ENCODE measurements around the gene NCKAP1.
"Not testable (repeated sequence)": the region's sequence is repeated elsewhere in the genome, so short reads cannot be mapped to it uniquely, and the experiment has no call there.

NCKAP1 gene

GRCh38 chr2:182898718-182899117 is 139.5 kb downstream of the NCKAP1 start:
- TF ChIP-seq, protein P1, sequence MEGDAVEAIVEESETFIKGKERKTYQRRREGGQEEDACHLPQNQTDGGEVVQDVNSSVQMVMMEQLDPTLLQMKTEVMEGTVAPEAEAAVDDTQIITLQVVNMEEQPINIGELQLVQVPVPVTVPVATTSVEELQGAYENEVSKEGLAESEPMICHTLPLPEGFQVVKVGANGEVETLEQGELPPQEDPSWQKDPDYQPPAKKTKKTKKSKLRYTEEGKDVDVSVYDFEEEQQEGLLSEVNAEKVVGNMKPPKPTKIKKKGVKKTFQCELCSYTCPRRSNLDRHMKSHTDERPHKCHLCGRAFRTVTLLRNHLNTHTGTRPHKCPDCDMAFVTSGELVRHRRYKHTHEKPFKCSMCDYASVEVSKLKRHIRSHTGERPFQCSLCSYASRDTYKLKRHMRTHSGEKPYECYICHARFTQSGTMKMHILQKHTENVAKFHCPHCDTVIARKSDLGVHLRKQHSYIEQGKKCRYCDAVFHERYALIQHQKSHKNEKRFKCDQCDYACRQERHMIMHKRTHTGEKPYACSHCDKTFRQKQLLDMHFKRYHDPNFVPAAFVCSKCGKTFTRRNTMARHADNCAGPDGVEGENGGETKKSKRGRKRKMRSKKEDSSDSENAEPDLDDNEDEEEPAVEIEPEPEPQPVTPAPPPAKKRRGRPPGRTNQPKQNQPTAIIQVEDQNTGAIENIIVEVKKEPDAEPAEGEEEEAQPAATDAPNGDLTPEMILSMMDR (conservative IDR thresholded peaks at IDR 0.05; ENCODE audit: low read depth, low read length): no peak
- no peak overlapping the region for H3K4me3 ChIP-seq (ENCODE audit: low read length)
- DNase-seq (ENCODE audit: low read depth): no peak

GRCh38 chr2:182897137-182897536 is 141.1 kb downstream of the NCKAP1 start:
- no peak overlapping the region for H3K4me3 ChIP-seq (ENCODE audit: low read length)
- TF ChIP-seq, protein P1 (conservative IDR thresholded peaks at IDR 0.05; ENCODE audit: low read depth, low read length): no peak
- DNase-seq (ENCODE audit: low read depth): no peak

GRCh38 chr2:182895798-182896197 is 142.5 kb downstream of the NCKAP1 start:
- no peak overlapping the region for H3K4me3 ChIP-seq (ENCODE audit: low read length)
- DNase-seq (ENCODE audit: low read depth): no peak
- TF ChIP-seq, protein P1 (conservative IDR thresholded peaks at IDR 0.05; ENCODE audit: low read depth, low read length): no peak

DNA sequence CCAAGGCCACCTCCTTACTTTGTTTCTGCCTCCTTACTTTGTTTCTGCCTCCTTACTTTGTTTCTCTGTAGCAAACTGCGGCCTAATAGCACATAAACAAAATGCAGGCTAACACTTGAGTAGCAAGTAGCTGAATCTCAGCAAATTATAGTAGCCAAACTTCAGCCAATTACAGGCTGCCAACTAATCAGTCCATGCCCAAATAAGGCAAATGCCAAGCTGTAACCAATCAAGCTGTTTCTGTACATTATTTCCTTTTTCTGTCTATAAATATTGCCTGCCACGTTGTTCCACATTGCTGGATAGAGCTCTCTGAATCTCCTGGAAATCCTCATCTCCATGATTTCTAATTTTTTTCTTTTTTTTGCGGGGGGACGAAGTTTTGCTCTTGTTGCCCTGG is 143.1 kb downstream of the NCKAP1 start:
- TF ChIP-seq, protein P1 (conservative IDR thresholded peaks at IDR 0.05; ENCODE audit: low read depth, low read length): no peak
- no peak for DNase-seq (ENCODE audit: low read depth)
- H3K4me3 ChIP-seq (ENCODE audit: low read length): no peak overlapping the region

- H3K4me3 ChIP-seq (ENCODE audit: low read length): no peak overlapping the region
- TF ChIP-seq, protein P1 (conservative IDR thresholded peaks at IDR 0.05; ENCODE audit: low read depth, low read length): no peak
- no peak for DNase-seq (ENCODE audit: low read depth)
These were observed 144.1 kb downstream of the NCKAP1 start for GRCh38 chr2:182894174-182894573.

DNA sequence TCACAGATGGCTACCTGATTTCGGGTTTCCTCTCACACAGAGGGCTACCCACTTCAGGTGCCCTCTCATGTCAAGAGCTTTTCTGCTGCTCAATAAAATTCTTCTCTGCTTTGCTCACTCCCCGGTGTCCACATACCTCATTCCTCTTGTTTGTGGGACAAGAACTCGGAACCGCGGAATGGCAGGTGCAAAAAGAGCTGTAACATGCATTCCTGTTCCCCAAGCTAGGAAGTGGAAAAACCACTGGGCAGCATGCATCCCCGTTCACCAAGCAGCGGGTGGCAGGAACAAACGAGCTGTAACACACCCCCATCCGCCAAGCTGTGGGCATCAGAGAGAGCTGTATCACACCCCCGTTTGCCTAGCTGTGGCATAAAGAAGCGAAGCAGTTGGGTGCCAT is 144.6 kb downstream of the NCKAP1 start:
- H3K4me3 ChIP-seq (ENCODE audit: low read length): no peak overlapping the region
- TF ChIP-seq, protein P1 (conservative IDR thresholded peaks at IDR 0.05; ENCODE audit: low read depth, low read length): no peak

GRCh38 chr2:182893035-182893434 is 145.2 kb downstream of the NCKAP1 start:
- not testable (repeated sequence) for H3K4me3 ChIP-seq (ENCODE audit: low read length); DNase-seq (ENCODE audit: low read depth)

More for the DNA sequence above, 144.6 kb downstream of the NCKAP1 start:
- DNase-seq (ENCODE audit: low read depth): no peak

GRCh38 chr2:182891611-182892010 is 146.6 kb downstream of the NCKAP1 start:
- no peak overlapping the region for H3K4me3 ChIP-seq (ENCODE audit: low read length)
- no peak for DNase-seq (ENCODE audit: low read depth)
- TF ChIP-seq, protein P1 (conservative IDR thresholded peaks at IDR 0.05; ENCODE audit: low read depth, low read length): no peak

All from retinal pigment epithelial cell (primary cell).